Caco-2 (cell line): ENCODE measurements around the gene ADGRG7. TPM values are rescaled to one million over a fixed set of nuclear protein-coding genes. Genes with fewer than 3 reads are reported as not detected.

Experiments
- BruUV-seq: library from RNA; stranded (reverse); fragments of 400-500 nt; replicated peaks from 2 replicates; lab custom pipeline; 2021; lab: Mats Ljungman, UMichigan
- CTCF ChIA-PET: fragments of 300-600 bp; sonication (Branson Sonifier 250); formaldehyde crosslinking; loops from one replicate; lab custom pipeline; 2022; ENCODE audit warnings: antibody characterized with exemption; lab: Charles Lee
- POLR2A ChIA-PET: fragments of 300-600 bp; sonication (Branson Sonifier 250); formaldehyde crosslinking; loops from one replicate; lab custom pipeline; 2022; ENCODE audit warnings: antibody characterized with exemption; lab: Charles Lee
- DNase-seq, 2 experiments: peaks; one replicate each; pipeline versions ENCODE4 v3.0.0 to v3.0.0-alpha.2; 2020 to 2022
- H3K27me3 ChIP-seq: replicated peaks from 2 replicates; pipeline ENCODE4 v1.6.0; 2011; ENCODE audit warnings: low read length; ENCODE audit not compliant: control insufficient read depth, insufficient read depth
- H3K36me3 ChIP-seq: 2 replicates; pipeline ENCODE4 v1.5.1; 2011; ENCODE audit warnings: low read length; ENCODE audit not compliant: control insufficient read depth, insufficient read depth
- H3K4me1 ChIP-seq: fragments of 250-450 bp; sonication (Bioruptor Pico); 2 replicates; pipeline ENCODE4 v1.5.1; 2020; ENCODE audit warnings: mild to moderate bottlenecking
- H3K4me3 ChIP-seq: 2 replicates; pipeline ENCODE4 v1.5.1; 2011; ENCODE audit warnings: low read depth, mild to moderate bottlenecking, control low read depth, low read length
- H3K9me3 ChIP-seq: fragments of 250-450 bp; sonication (Bioruptor Pico); 2 replicates; pipeline ENCODE4 v1.5.1; 2020; ENCODE audit warnings: mild to moderate bottlenecking, moderate library complexity
- H3K27ac Mint-ChIP-seq: one replicate; pipeline ENCODE4 v1.8.0; 2022; ENCODE audit warnings: mixed read lengths; ENCODE audit not compliant: unreplicated experiment
- H3K27me3 Mint-ChIP-seq: one replicate; pipeline ENCODE4 v1.8.0; 2022; ENCODE audit warnings: mixed read lengths; ENCODE audit not compliant: insufficient read depth, unreplicated experiment
- H3K36me3 Mint-ChIP-seq: one replicate; pipeline ENCODE4 v1.8.0; 2022; ENCODE audit warnings: mild to moderate bottlenecking, mixed read lengths; ENCODE audit not compliant: insufficient read depth, unreplicated experiment
- H3K4me1 Mint-ChIP-seq: one replicate; pipeline ENCODE4 v1.8.0; 2022; ENCODE audit warnings: low read depth, mixed read lengths; ENCODE audit not compliant: unreplicated experiment
- H3K4me3 Mint-ChIP-seq: one replicate; pipeline ENCODE4 v1.8.0; 2022; ENCODE audit warnings: mild to moderate bottlenecking, moderate library complexity, mixed read lengths; ENCODE audit not compliant: unreplicated experiment
- H3K9me3 Mint-ChIP-seq: one replicate; pipeline ENCODE4 v1.8.0; 2022; ENCODE audit warnings: mixed read lengths; ENCODE audit not compliant: unreplicated experiment
- CTCF ChIP-seq, 2 experiments: fragments of 200-600 bp in 1 of 2; IDR thresholded peaks; 1 replicate in 1 of 2; 2 replicates in 1 of 2; pipeline versions ENCODE4 v1.5.1 to v1.8.0; 2011 to 2022; ENCODE audit warnings: antibody characterized with exemption in 1 of 2, control low read depth in 1 of 2, inconsistent platforms in 1 of 2, low read depth in 1 of 2, low read length in 1 of 2, mild to moderate bottlenecking in 1 of 2, moderate library complexity in 1 of 2; ENCODE audit not compliant: insufficient read depth in 1 of 2, severe bottlenecking in 1 of 2, unreplicated experiment in 1 of 2
- intact Hi-C: fragments of 100-400 bp; cut with micrococcal nuclease; formaldehyde crosslinking; loops from one replicate; pipeline ENCODE4 v1.10.0; 2022; ENCODE audit not compliant: unreplicated experiment
- total RNA-seq: library from RNA; stranded (reverse); gene quantifications from 2 replicates; pipeline ENCODE4 v1.2.3, GENCODE V29; 2022

The ADGRG7 gene
- total RNA-seq, 1 experiment from 2014 or later, result 4.2 TPM

- H3K36me3 ChIP-seq, result no peaks in the 10 kb centered on the region
- H3K4me3 ChIP-seq, result no peak overlapping the region
- Mint-ChIP-seq H3K4me1 (peaks cover 6% of the 10 kb centered on the region), H3K36me3 (no peaks in the 10 kb centered on the region), H3K27me3 (peaks cover 2% of the 10 kb centered on the region), H3K27ac (no peak overlapping the region), H3K9me3 (no peaks in the 10 kb centered on the region), H3K4me3 (no peak overlapping the region)
- POLR2A ChIA-PET, result no interaction called here
- no peaks in the 10 kb centered on the region for H3K27me3 ChIP-seq
- H3K9me3 ChIP-seq, result no peaks in the 10 kb centered on the region
- no peak for TF ChIP-seq CTCF (IDR thresholded peaks at IDR 0.05; ENCODE audit: insufficient read depth in 1 of 2, low read depth in 1 of 2, low read length in 1 of 2, severe bottlenecking in 1 of 2, unreplicated experiment in 1 of 2)
- DNase-seq, result no peak
- no peaks in the 10 kb centered on the region for H3K4me1 ChIP-seq
- no TSS peak for BruUV-seq
- intact Hi-C loops, result no loop called here
- CTCF ChIA-PET, result no interaction called here
Observed at GRCh38 chr3:100693225-100693624, 83.8 kb downstream of the ADGRG7 start.

GRCh38 chr3:100695696-100696095, 86.3 kb downstream of the ADGRG7 start:
- TF ChIP-seq CTCF (IDR thresholded peaks at IDR 0.05; ENCODE audit: insufficient read depth in 1 of 2, low read depth in 1 of 2, low read length in 1 of 2, severe bottlenecking in 1 of 2, unreplicated experiment in 1 of 2), result no peak
- H3K4me3 ChIP-seq, result no peak overlapping the region
- POLR2A ChIA-PET, result no interaction called here
- H3K4me1 ChIP-seq, result no peaks in the 10 kb centered on the region
- CTCF ChIA-PET, result no interaction called here
- no peaks in the 10 kb centered on the region for H3K36me3 ChIP-seq
- no peak for DNase-seq
- peaks cover 13% of the 10 kb centered on the region for H3K4me1 Mint-ChIP-seq
- no peaks in the 10 kb centered on the region for H3K9me3 Mint-ChIP-seq
- no peak overlapping the region for H3K27ac Mint-ChIP-seq
- no peaks in the 10 kb centered on the region for H3K27me3 ChIP-seq
- no peaks in the 10 kb centered on the region for H3K36me3 Mint-ChIP-seq
- no peaks in the 10 kb centered on the region for H3K9me3 ChIP-seq
- no TSS peak for BruUV-seq
- intact Hi-C loops, result no loop called here
- H3K4me3 Mint-ChIP-seq, result no peak overlapping the region
- H3K27me3 Mint-ChIP-seq, result no peaks in the 10 kb centered on the region

- no peak for DNase-seq
- H3K4me3 ChIP-seq, result no peak overlapping the region
- Mint-ChIP-seq H3K27me3 (no peaks in the 10 kb centered on the region), H3K9me3 (no peaks in the 10 kb centered on the region), H3K36me3 (no peaks in the 10 kb centered on the region), H3K4me3 (no peak overlapping the region), H3K4me1 (peaks cover 13% of the 10 kb centered on the region), H3K27ac (no peak overlapping the region)
- intact Hi-C loops, result no loop called here
- ChIA-PET CTCF (no interaction called here), POLR2A (no interaction called here)
- no peaks in the 10 kb centered on the region for H3K36me3 ChIP-seq
- no peak for TF ChIP-seq CTCF (IDR thresholded peaks at IDR 0.05; ENCODE audit: insufficient read depth in 1 of 2, low read depth in 1 of 2, low read length in 1 of 2, severe bottlenecking in 1 of 2, unreplicated experiment in 1 of 2)
- no peaks in the 10 kb centered on the region for H3K4me1 ChIP-seq
- BruUV-seq, result no TSS peak
- H3K9me3 ChIP-seq, result no peaks in the 10 kb centered on the region
- H3K27me3 ChIP-seq, result no peaks in the 10 kb centered on the region
Observed at GRCh38 chr3:100696161-100696560, 86.8 kb downstream of the ADGRG7 start.
